ENCODE data around the gene CFAP77. TPM values are rescaled to one million over a fixed set of nuclear protein-coding genes. Genes with fewer than 3 reads are reported as not detected.
"Not testable (repeated sequence)": the region's sequence is repeated elsewhere in the genome, so short reads cannot be mapped to it uniquely, and the experiment has no call there.

Gene CFAP77
- total and polyA plus RNA-seq, 2 of the 4 experiments (the other 2 are of a cell fraction) = not detected

DNA sequence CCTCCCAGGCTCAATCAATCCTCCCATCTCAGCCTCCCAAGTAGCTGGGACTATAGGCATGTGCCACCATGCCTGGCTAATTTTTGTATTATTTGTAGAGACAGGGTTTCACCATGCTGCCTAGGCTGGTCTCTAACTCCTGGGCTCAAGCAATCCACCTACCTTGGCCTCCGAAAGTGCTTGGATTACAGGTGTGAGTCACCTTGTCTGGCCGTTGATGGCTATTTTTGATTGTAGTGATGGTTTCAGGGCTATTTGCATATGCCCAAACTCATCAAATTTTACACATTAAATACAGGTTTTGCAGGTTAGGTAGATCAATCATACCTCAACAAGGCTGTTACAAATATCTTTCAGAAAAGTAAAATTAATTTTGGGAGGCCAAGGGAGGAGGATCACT is 158.8 kb downstream of the CFAP77 start:
- H3K56ac ChIP-seq (ENCODE audit: extremely low read depth, insufficient read depth, low read length); H3K14ac ChIP-seq (replicated peaks; ENCODE audit: low read depth, low read length); H2BK120ac ChIP-seq (ENCODE audit: low read depth, low read length); BruUV-seq (replicated peaks); H3K36me3 ChIP-seq (ENCODE audit: control insufficient read depth, insufficient read depth, low read length); H3K9me3 ChIP-seq (ENCODE audit: control insufficient read depth, insufficient read depth, low read length); H3K4me2 ChIP-seq (ENCODE audit: low read depth, low read length); dilution Hi-C loops (cut with HindIII; ENCODE audit: low sequenced_read_pairs, unreplicated experiment); H3K4ac ChIP-seq (ENCODE audit: low read depth, low read length); H3K18ac ChIP-seq (ENCODE audit: low read depth, low read length); H3K9ac ChIP-seq (ENCODE audit: low read depth, low read length); H3K23ac ChIP-seq (ENCODE audit: low read depth, low read length); ATAC-seq (ENCODE audit: low read depth); H2AK9ac ChIP-seq (replicated peaks; ENCODE audit: low read depth, low read length, poor library complexity); H3K4me3 ChIP-seq (ENCODE audit: insufficient read depth, low read depth, low read length); H3K79me1 ChIP-seq (ENCODE audit: low read depth in 1 of 2, low read length in 2 of 2); H2BK20ac ChIP-seq (ENCODE audit: low read depth, low read length); POLR2A ChIA-PET (ENCODE audit: unreplicated experiment); H4K91ac ChIP-seq (ENCODE audit: insufficient read depth, low read depth, low read length); H3K9me1 ChIP-seq (ENCODE audit: insufficient read depth, low read length); intact Hi-C loops (cut with micrococcal nuclease); H4K8ac ChIP-seq (ENCODE audit: low read depth in 2 of 2, low read length in 2 of 2); H4K20me1 ChIP-seq (ENCODE audit: insufficient read depth, low read length); DNase-seq; H3K4me1 ChIP-seq (ENCODE audit: control insufficient read depth, insufficient read depth, low read length); H3K27ac ChIP-seq (ENCODE audit: insufficient read depth, low read length); H2AFZ ChIP-seq (replicated peaks; ENCODE audit: low read length, poor library complexity); H2BK5ac ChIP-seq (ENCODE audit: low read depth, low read length, poor library complexity, severe bottlenecking); H4K5ac ChIP-seq (ENCODE audit: low read depth, low read length); H2BK15ac ChIP-seq (ENCODE audit: low read depth, low read length); H2AK5ac ChIP-seq (ENCODE audit: low read depth, low read length): not testable (repeated sequence)
- CTCF ChIA-PET = interaction anchor here (1.4 to 1.8 kb wide), 2 partner anchors 9 to 61 kb away, joined by 3 to 4 read pairs; no protein-coding TSS in a partner anchor
- WGBS, 2 experiments (ENCODE audit: extremely low coverage in 2 of 2, insufficient read length in 1 of 2) = no CpG with 5 or more reads among the region's 2 CpGs
- peaks cover 50% of the 10 kb centered on the region for H3K27me3 ChIP-seq (ENCODE audit: control insufficient read depth, insufficient read depth, low read length)
- in situ Hi-C loops (cut with MboI; ENCODE audit: low sequenced_read_pairs) = loop anchor here (5.0 kb wide), 1 partner anchor 146 kb away; no protein-coding TSS in a partner anchor
